Measurements from ENCODE around the gene CCNJ. TPM values are rescaled to one million over a fixed set of nuclear protein-coding genes. Genes with fewer than 3 reads are reported as not detected.

CCNJ gene
- total and polyA plus RNA-seq, 2 experiments from 2014 or later = 14.1 to 29.6 TPM

GRCh38 chr10:96107623-96108038, 64.2 kb downstream of the CCNJ start:
- no peak overlapping the region for H3K4me3 ChIP-seq
- H4K20me1 ChIP-seq (replicated peaks; ENCODE audit: insufficient read depth) = no peaks in the 10 kb centered on the region
- no peaks in the 10 kb centered on the region for H3K36me3 ChIP-seq (ENCODE audit: insufficient read depth)
- no peak overlapping the region for H2AFZ ChIP-seq
- no peaks in the 10 kb centered on the region for H3K9me3 Mint-ChIP-seq
- H3K27ac ChIP-seq (ENCODE audit: low read depth) = no peak overlapping the region
- no peak overlapping the region for H3K4me3 Mint-ChIP-seq
- DNase-seq (ENCODE audit: low spot score) = no peak
- no peaks in the 10 kb centered on the region for H3K27me3 Mint-ChIP-seq (ENCODE audit: insufficient read depth, low read depth, poor library complexity)
- H3K4me2 ChIP-seq = no peak overlapping the region
- H3K9me2 ChIP-seq (ENCODE audit: insufficient read depth) = no peaks in the 10 kb centered on the region
- H3K27me3 ChIP-seq (ENCODE audit: insufficient read depth) = no peaks in the 10 kb centered on the region
- no peaks in the 10 kb centered on the region for H3F3A ChIP-seq (replicated peaks; ENCODE audit: low read depth)
- no peaks in the 10 kb centered on the region for H3K79me2 ChIP-seq (replicated peaks; ENCODE audit: insufficient read depth)
- no peak for ATAC-seq
- no peaks in the 10 kb centered on the region for H3K4me1 ChIP-seq (ENCODE audit: insufficient read depth)
- no peak overlapping the region for H3K27ac Mint-ChIP-seq
- peaks cover 8% of the 10 kb centered on the region; the same call in 2 of the 3 replicates for H3K4me1 Mint-ChIP-seq
- no peak for TF ChIP-seq POLR2AphosphoS5 (IDR thresholded peaks at IDR 0.05; ENCODE audit: low read depth)
- TF ChIP-seq, protein P1, sequence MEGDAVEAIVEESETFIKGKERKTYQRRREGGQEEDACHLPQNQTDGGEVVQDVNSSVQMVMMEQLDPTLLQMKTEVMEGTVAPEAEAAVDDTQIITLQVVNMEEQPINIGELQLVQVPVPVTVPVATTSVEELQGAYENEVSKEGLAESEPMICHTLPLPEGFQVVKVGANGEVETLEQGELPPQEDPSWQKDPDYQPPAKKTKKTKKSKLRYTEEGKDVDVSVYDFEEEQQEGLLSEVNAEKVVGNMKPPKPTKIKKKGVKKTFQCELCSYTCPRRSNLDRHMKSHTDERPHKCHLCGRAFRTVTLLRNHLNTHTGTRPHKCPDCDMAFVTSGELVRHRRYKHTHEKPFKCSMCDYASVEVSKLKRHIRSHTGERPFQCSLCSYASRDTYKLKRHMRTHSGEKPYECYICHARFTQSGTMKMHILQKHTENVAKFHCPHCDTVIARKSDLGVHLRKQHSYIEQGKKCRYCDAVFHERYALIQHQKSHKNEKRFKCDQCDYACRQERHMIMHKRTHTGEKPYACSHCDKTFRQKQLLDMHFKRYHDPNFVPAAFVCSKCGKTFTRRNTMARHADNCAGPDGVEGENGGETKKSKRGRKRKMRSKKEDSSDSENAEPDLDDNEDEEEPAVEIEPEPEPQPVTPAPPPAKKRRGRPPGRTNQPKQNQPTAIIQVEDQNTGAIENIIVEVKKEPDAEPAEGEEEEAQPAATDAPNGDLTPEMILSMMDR (conservative IDR thresholded peaks at IDR 0.05; ENCODE audit: low read depth in 2 of 2) = no peak
- no peak for TF ChIP-seq ZNF114 (CRISPR knock-in tag; IDR thresholded peaks at IDR 0.05)
- no peak for TF ChIP-seq REST (IDR thresholded peaks at IDR 0.05; ENCODE audit: unreplicated experiment)
- no peak for TF ChIP-seq CREB1 (CRISPR knock-in tag; IDR thresholded peaks at IDR 0.05; ENCODE audit: low read depth)
- TF ChIP-seq EZH2phosphoT487 (IDR thresholded peaks at IDR 0.05; ENCODE audit: unreplicated experiment) = no peak
- TF ChIP-seq, protein P2, sequence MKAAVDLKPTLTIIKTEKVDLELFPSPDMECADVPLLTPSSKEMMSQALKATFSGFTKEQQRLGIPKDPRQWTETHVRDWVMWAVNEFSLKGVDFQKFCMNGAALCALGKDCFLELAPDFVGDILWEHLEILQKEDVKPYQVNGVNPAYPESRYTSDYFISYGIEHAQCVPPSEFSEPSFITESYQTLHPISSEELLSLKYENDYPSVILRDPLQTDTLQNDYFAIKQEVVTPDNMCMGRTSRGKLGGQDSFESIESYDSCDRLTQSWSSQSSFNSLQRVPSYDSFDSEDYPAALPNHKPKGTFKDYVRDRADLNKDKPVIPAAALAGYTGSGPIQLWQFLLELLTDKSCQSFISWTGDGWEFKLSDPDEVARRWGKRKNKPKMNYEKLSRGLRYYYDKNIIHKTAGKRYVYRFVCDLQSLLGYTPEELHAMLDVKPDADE (IDR thresholded peaks at IDR 0.05) = no peak
- TF ChIP-seq STAT1 (IDR thresholded peaks at IDR 0.05; ENCODE audit: unreplicated experiment) = no peak
- no peak for TF ChIP-seq JUNB (IDR thresholded peaks at IDR 0.05; ENCODE audit: unreplicated experiment)
- no peak for TF ChIP-seq NANOG (IDR thresholded peaks at IDR 0.05; ENCODE audit: borderline replicate concordance)
- no peaks in the 10 kb centered on the region for H3K36me3 Mint-ChIP-seq (ENCODE audit: low read depth)

Small RNA genes lying within 50 kb of the gene (microRNA-seq; reads per million reads assigned to microRNA genes)
- 2.9 reads per million, percentile 9 among the genes with 10 or more reads in this experiment for gene MIR3157

Small RNA genes lying within 50 kb of the gene (small RNA-seq; reads per million reads assigned to genes)
- gene MIR3157 (ENCODE audit: low replicate concordance) = not detected

Other genes starting within 250 kb of the CCNJ start
- gene CC2D2B, start 135.6 kb upstream of the CCNJ start, total RNA-seq (2014; rRNA removed; shearing (Covaris generic)) = 0.24 TPM in 1 of 2 replicates, not detected in the other
- gene CC2D2B, start 135.6 kb upstream of the CCNJ start, polyA plus RNA-seq (2016; fragmentation: Nextera tagmentation; extraction: Ambion mirVana) = 0.80 and 0.92 TPM in 2 replicates
- 44.6 and 46.3 TPM in 2 replicates for gene ZNF518A, start 86.7 kb downstream of the CCNJ start, total RNA-seq (2014; rRNA removed; shearing (Covaris generic))
- 43.1 and 52.1 TPM in 2 replicates for gene ZNF518A, start 86.7 kb downstream of the CCNJ start, polyA plus RNA-seq (2016; fragmentation: Nextera tagmentation; extraction: Ambion mirVana)
- not detected in 2 replicates for gene BLNK, start 228.0 kb downstream of the CCNJ start, total RNA-seq (2014; rRNA removed; shearing (Covaris generic))
- 0.11 and 0.40 TPM in 2 replicates for gene BLNK, start 228.0 kb downstream of the CCNJ start, polyA plus RNA-seq (2016; fragmentation: Nextera tagmentation; extraction: Ambion mirVana)

All from GM23338 (cell line).